H1 (cell line): ENCODE measurements around the gene AIG1. TPM values are rescaled to one million over a fixed set of nuclear protein-coding genes. Genes with fewer than 3 reads are reported as not detected.

Experiments used
- ASH2L ChIP-seq: fragments of 200-600, 300-600 bp; sonication (generic); IDR thresholded peaks from one replicate; pipeline ENCODE4 v1.7.1; 2017; ENCODE audit warnings: low read length
- JUN ChIP-seq: IDR thresholded peaks from 2 replicates; pipeline ENCODE4 v1.6.1; 2011; ENCODE audit warnings: low read depth, mild to moderate bottlenecking, improper control_type of control experiment, low read length
- MAFK ChIP-seq: IDR thresholded peaks from 2 replicates; pipeline ENCODE4 v1.6.1; 2012; ENCODE audit warnings: low read depth, mild to moderate bottlenecking, improper control_type of control experiment, low read length
- PHF8 ChIP-seq: fragments of 200-600 bp; sonication (generic); conservative IDR thresholded peaks from 2 replicates; pipeline ENCODE4 v1.7.1; 2012; ENCODE audit warnings: low read depth, mild to moderate bottlenecking, inconsistent platforms, low read length, moderate library complexity
- POU5F1 ChIP-seq: IDR thresholded peaks from 2 replicates; pipeline ENCODE4 v1.6.1; 2011; ENCODE audit warnings: low read depth, mild to moderate bottlenecking, low read length, moderate library complexity
- RNF2 ChIP-seq: fragments of 200-900, 300-1000 bp; sonication (generic); IDR thresholded peaks from 2 replicates; pipeline ENCODE4 v1.7.1; 2016; ENCODE audit warnings: borderline replicate concordance, low read depth, mild to moderate bottlenecking, antibody characterized with exemption, low read length; ENCODE audit not compliant: poor library complexity, severe bottlenecking; ENCODE audit errors: missing control alignments
- RXRA ChIP-seq: IDR thresholded peaks from 2 replicates; pipeline ENCODE4 v1.6.1; 2011; ENCODE audit warnings: low read depth, mild to moderate bottlenecking, low read length, moderate library complexity; ENCODE audit not compliant: insufficient read depth
- TAF1 ChIP-seq: IDR thresholded peaks from 2 replicates; pipeline ENCODE4 v1.6.1; 2011; ENCODE audit warnings: mild to moderate bottlenecking, low read depth, low read length
- TAF7 ChIP-seq: optimal IDR thresholded peaks from 2 replicates; pipeline ENCODE3; 2011; ENCODE audit warnings: low read depth, mild to moderate bottlenecking, inconsistent platforms, low read length, moderate library complexity, borderline replicate concordance
- polyA plus RNA-seq, 7 experiments: library from polyadenylated mRNA; depleted of rRNA in 3 of 7; stranded (reverse) in 5 of 7; unstranded in 2 of 7; fragments of >200 nt in 5 of 7; fragments of 200-250 nt in 2 of 7; gene quantifications; 1 replicate in 5 of 7; 2 replicates in 1 of 7; 4 replicates in 1 of 7; pipeline versions ENCODE4 v1.2.1 to v1.2.3, GENCODE V29; 2011 to 2013; ENCODE audit warnings: missing spikeins in 2 of 7, mixed read lengths in 2 of 7
- total RNA-seq: library from RNA; stranded (reverse); fragmentation: NEBNext Ultra II Directional; extraction: Animal tissue kit (Norgen Biotek cat#: 25700); gene quantifications from 2 replicates; pipeline ENCODE4 v1.2.1, GENCODE V29; 2021
- TF ChIP-seq, protein P1 (sequence below), 3 experiments: IDR thresholded peaks; 1 replicate in 2 of 3; 2 replicates in 1 of 3; pipeline versions ENCODE4 v1.5.1 to v1.6.1; 2011; ENCODE audit warnings: low read length in 3 of 3, mild to moderate bottlenecking in 3 of 3, inconsistent platforms in 2 of 3, low read depth in 1 of 3, moderate library complexity in 1 of 3; ENCODE audit not compliant: insufficient read depth in 1 of 3; ENCODE audit errors: control extremely low read depth in 1 of 3

AIG1 gene
- total and polyA plus RNA-seq, 2 of the 8 experiments (the other 6 are each of a cell fraction or from before 2014, with no cell fraction given), result 56.6 to 58.4 TPM

DNA sequence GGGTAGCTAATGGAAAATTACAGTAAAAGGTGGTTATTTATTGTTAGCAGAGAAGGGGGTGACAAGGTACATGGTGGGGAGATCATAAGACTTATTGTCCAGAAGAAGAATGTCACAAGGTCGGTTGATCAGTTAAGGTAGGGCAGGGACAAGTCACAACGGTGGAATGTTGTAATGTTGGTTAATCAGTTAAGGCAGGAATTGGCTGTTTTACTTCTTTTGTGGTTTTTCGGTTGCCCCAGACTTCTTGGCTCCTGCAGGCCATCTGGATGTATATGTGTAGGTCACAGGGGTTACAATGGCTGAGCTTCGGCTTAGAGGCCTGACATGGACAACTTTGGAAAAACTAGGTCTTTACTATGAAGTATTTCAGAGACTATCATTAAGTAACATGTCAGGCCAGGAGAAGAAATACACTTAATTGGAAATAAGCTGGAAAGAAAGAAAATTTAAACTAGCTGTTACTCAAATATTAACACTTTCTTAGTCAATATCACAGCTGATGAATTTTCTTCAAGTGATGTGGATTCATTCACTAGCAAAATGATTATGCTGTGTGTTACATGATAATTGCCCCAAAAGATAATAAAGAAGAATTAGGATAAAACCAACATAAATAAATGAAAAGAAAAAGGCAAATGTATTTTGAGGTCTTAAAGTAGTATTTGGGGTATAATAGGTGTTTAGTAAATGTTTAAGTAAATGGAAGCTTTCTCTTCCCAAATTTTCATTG, 4.4 kb downstream of the AIG1 start (continued):
- TF ChIP-seq, protein P1, sequence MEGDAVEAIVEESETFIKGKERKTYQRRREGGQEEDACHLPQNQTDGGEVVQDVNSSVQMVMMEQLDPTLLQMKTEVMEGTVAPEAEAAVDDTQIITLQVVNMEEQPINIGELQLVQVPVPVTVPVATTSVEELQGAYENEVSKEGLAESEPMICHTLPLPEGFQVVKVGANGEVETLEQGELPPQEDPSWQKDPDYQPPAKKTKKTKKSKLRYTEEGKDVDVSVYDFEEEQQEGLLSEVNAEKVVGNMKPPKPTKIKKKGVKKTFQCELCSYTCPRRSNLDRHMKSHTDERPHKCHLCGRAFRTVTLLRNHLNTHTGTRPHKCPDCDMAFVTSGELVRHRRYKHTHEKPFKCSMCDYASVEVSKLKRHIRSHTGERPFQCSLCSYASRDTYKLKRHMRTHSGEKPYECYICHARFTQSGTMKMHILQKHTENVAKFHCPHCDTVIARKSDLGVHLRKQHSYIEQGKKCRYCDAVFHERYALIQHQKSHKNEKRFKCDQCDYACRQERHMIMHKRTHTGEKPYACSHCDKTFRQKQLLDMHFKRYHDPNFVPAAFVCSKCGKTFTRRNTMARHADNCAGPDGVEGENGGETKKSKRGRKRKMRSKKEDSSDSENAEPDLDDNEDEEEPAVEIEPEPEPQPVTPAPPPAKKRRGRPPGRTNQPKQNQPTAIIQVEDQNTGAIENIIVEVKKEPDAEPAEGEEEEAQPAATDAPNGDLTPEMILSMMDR (IDR thresholded peaks at IDR 0.05; ENCODE audit: control extremely low read depth in 1 of 3, insufficient read depth in 1 of 3, low read depth in 1 of 3, low read length in 3 of 3), result no peak
- TF ChIP-seq RNF2, result no peak
- no peak for TF ChIP-seq MAFK
- TF ChIP-seq TAF7, result no peak
- TF ChIP-seq RXRA, result no peak
- TF ChIP-seq JUN, result no peak
- TF ChIP-seq PHF8, result no peak
- TF ChIP-seq POU5F1, result no peak
- TF ChIP-seq ASH2L, result no peak
- TF ChIP-seq TAF1, result no peak
